ENCODE measurements around the gene MSI2. TPM values are rescaled to one million over a fixed set of nuclear protein-coding genes. Genes with fewer than 3 reads are reported as not detected.

Gene MSI2
- total RNA-seq, 1 donor: 12.6 TPM

DNA sequence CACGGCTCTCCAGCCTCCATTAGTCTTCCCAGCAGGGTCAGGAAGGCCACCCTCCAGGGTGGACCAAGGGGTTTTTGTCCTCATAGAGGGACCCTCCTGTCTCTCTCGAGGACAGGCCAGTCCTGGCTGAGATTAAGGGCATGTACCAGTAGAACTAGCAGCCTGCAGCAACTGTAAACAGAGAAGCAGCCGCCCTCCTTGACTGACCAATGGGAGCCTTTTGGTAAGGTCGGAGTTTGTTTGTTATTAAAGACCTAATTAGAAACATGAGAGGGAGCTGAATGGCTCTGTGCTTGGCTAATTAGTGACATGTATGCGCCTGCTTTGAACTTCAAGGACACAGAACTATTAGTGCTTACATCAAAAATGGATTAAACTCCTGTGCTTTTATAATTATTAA is 408.8 kb downstream of the MSI2 start:
- TF ChIP-seq, protein P1, sequence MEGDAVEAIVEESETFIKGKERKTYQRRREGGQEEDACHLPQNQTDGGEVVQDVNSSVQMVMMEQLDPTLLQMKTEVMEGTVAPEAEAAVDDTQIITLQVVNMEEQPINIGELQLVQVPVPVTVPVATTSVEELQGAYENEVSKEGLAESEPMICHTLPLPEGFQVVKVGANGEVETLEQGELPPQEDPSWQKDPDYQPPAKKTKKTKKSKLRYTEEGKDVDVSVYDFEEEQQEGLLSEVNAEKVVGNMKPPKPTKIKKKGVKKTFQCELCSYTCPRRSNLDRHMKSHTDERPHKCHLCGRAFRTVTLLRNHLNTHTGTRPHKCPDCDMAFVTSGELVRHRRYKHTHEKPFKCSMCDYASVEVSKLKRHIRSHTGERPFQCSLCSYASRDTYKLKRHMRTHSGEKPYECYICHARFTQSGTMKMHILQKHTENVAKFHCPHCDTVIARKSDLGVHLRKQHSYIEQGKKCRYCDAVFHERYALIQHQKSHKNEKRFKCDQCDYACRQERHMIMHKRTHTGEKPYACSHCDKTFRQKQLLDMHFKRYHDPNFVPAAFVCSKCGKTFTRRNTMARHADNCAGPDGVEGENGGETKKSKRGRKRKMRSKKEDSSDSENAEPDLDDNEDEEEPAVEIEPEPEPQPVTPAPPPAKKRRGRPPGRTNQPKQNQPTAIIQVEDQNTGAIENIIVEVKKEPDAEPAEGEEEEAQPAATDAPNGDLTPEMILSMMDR (IDR thresholded peaks at IDR 0.05; ENCODE audit: insufficient read depth, low read length): no peak
- H3K4me3 ChIP-seq (ENCODE audit: low read depth, low read length): no peak overlapping the region
- DNase-seq (ENCODE audit: low read depth): no peak

DNA sequence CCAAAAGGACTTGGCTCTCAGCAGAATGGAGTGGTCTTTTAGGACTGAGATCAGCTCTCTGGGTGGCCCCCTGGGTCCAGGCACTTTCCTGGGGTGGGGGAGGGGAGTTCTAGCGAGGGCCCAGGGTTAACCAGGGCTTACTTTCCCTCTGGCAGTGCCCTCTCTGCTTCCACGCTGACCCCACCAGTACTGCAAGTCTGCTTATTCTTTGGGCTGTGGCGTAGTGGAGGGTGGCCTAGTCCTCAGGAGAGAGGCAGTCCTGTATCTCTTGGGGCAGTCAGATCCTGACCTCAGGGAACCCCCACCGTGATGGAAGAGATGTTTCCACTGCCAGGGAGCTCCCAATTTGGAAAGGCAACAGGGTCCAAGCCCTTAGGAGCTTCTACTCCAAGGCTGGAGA is 409.4 kb downstream of the MSI2 start:
- DNase-seq (ENCODE audit: low read depth): no peak
- TF ChIP-seq, protein P1 (IDR thresholded peaks at IDR 0.05; ENCODE audit: insufficient read depth, low read length): no peak
- no peak overlapping the region for H3K4me3 ChIP-seq (ENCODE audit: low read depth, low read length)

DNA sequence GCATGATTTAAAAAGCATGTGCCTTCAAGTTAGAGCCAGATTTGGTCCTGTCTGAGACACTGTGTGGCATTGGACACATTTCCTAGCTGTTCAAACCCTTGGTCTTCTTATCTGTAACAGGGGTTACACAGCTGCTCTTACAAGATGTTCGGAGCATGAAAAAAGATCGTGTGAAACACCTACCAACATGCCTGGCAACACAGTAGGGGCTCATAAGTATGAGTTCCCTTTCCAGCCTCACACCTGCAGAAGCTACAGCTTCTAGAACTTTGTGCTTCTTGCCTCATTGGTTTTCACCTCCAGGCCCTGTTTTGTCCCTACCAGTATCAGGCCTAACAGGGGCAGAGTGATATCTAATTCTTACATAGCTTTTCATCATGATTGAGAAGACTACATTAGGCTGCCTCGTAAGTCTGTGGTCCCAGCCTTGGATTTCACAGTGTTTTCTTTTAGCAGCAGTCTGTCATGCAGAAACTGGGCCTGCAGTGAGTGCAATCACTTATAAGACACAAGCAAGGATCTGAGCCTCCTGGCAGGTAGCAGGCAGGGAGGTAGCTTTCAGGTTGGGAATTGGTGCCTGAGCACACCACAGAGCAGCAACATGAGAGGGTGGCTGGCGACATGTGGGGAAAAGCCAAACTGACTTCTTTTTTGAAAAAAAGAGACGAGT is 410.0 kb downstream of the MSI2 start:
- TF ChIP-seq, protein P1 (IDR thresholded peaks at IDR 0.05; ENCODE audit: insufficient read depth, low read length): no peak
- H3K4me3 ChIP-seq (ENCODE audit: low read depth, low read length): no peak overlapping the region
- no peak for DNase-seq (ENCODE audit: low read depth)

DNA sequence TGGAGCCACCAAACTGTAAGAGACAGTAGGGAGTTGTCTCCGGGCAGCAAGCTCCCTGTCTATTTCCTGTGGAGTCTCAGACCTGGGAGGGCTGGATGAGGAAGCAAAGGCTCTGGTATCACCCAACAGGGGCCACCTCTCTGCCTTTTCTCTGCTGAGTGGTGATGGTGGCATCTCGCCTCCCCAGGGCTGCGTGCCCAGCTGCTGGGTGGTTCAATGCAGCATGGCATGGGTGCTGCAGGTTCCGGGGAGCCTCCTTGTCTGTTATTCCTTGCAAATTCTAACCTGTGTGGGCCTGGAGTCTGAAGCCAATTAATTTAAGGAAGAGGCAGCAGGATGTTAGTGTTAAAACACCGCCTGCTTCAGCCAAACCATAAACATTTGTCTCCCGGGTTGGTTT is 410.6 kb downstream of the MSI2 start:
- TF ChIP-seq, protein P1 (IDR thresholded peaks at IDR 0.05; ENCODE audit: insufficient read depth, low read length): no peak
- DNase-seq (ENCODE audit: low read depth): no peak

DNA sequence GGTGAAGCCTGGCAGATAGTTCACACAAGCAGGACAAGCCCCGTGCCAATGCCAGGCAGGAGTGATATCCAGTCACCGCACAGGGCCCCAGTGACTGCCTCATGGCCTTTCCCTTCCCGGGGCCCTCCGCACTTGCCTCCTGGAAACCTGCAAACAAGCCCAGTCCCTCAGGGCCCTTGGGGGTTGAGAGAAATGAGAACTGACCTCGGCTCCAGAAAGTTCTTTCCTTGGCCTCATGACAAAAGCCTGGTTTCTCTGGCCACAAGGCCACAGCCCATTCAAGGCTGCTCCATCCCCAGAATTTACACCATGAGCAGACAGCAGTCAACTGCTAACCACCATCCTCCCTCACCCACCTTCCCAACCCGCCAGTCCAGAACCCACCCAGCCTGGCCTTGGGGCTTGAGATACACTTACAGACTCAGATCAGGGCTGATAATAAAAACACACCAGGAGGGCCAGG is 411.2 kb downstream of the MSI2 start:
- no peak overlapping the region for H3K4me3 ChIP-seq (ENCODE audit: low read depth, low read length)
- TF ChIP-seq, protein P1 (IDR thresholded peaks at IDR 0.05; ENCODE audit: insufficient read depth, low read length): no peak
- DNase-seq (ENCODE audit: low read depth): no peak

More for the DNA sequence above, 410.6 kb downstream of the MSI2 start:
- no peak overlapping the region for H3K4me3 ChIP-seq (ENCODE audit: low read depth, low read length)

DNA sequence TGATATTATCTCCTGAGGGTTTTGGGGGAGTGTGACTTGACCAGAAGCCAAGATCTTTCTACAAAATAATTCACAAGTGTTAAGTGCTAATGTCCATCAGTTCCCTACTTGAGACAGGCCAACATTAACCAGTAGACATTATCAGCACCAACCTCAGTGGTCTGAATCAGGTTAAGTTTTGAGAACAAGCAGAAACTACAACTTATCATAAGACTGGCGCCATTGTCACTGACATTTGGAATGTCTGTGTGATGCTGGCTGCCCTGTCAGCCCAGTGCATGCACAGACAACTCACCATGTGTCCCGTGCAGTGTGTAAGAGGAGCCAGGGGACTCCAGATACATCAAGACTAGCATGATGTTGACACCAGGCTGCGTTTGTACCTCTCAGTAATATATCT is 412.0 kb downstream of the MSI2 start:
- DNase-seq (ENCODE audit: low read depth): no peak
- no peak overlapping the region for H3K4me3 ChIP-seq (ENCODE audit: low read depth, low read length)
- TF ChIP-seq, protein P1 (IDR thresholded peaks at IDR 0.05; ENCODE audit: insufficient read depth, low read length): no peak

Data from fibroblast of the aortic adventitia (primary cell).